ENCODE data around the gene WDR4.

The WDR4 gene

GRCh38 chr21:42873096-42873495 lies 6.2 kb downstream of the WDR4 start:
- TF ChIP-seq, protein P1, sequence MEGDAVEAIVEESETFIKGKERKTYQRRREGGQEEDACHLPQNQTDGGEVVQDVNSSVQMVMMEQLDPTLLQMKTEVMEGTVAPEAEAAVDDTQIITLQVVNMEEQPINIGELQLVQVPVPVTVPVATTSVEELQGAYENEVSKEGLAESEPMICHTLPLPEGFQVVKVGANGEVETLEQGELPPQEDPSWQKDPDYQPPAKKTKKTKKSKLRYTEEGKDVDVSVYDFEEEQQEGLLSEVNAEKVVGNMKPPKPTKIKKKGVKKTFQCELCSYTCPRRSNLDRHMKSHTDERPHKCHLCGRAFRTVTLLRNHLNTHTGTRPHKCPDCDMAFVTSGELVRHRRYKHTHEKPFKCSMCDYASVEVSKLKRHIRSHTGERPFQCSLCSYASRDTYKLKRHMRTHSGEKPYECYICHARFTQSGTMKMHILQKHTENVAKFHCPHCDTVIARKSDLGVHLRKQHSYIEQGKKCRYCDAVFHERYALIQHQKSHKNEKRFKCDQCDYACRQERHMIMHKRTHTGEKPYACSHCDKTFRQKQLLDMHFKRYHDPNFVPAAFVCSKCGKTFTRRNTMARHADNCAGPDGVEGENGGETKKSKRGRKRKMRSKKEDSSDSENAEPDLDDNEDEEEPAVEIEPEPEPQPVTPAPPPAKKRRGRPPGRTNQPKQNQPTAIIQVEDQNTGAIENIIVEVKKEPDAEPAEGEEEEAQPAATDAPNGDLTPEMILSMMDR (IDR thresholded peaks at IDR 0.05; ENCODE audit: borderline replicate concordance, insufficient read depth, low read depth, low read length), result no peak
- no peak overlapping the region for H3K4me3 ChIP-seq (ENCODE audit: low read depth, low read length)

DNA sequence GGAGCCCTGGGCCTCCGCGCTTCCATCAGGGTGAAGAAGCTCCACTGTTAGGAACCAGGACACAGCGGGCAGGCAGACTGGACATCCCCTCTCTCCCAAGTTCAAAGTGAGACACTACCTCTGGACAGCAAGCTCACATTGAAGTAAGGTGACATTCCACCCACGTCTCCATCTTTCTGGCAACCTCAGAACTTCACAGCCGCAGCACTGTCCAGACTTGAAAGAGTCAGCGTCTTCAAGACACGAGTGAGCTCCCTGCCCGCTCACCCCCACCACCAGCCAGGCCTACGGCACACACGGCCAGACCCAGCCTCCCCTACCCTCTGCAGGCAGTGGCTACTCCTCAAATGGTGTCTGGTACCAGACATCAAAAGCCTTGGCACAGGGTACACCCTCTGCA lies 11.1 kb downstream of the WDR4 start:
- TF ChIP-seq, protein P1 (IDR thresholded peaks at IDR 0.05; ENCODE audit: borderline replicate concordance, insufficient read depth, low read depth, low read length), result no peak
- no peak overlapping the region for H3K4me3 ChIP-seq (ENCODE audit: low read depth, low read length)

GRCh38 chr21:42865776-42866160 lies 13.6 kb downstream of the WDR4 start:
- no peak overlapping the region for H3K4me3 ChIP-seq (ENCODE audit: low read depth, low read length)
- TF ChIP-seq, protein P1 (IDR thresholded peaks at IDR 0.05; ENCODE audit: borderline replicate concordance, insufficient read depth, low read depth, low read length), result no peak

- TF ChIP-seq, protein P1 (IDR thresholded peaks at IDR 0.05; ENCODE audit: borderline replicate concordance, insufficient read depth, low read depth, low read length), result no peak
- no peak overlapping the region for H3K4me3 ChIP-seq (ENCODE audit: low read depth, low read length)
These were observed 14.2 kb downstream of the WDR4 start for GRCh38 chr21:42864815-42865775.

- TF ChIP-seq, protein P1 (IDR thresholded peaks at IDR 0.05; ENCODE audit: borderline replicate concordance, insufficient read depth, low read depth, low read length), result no peak
- H3K4me3 ChIP-seq (ENCODE audit: low read depth, low read length), result no peak overlapping the region
These were observed 15.1 kb downstream of the WDR4 start for GRCh38 chr21:42864286-42864685.

DNA sequence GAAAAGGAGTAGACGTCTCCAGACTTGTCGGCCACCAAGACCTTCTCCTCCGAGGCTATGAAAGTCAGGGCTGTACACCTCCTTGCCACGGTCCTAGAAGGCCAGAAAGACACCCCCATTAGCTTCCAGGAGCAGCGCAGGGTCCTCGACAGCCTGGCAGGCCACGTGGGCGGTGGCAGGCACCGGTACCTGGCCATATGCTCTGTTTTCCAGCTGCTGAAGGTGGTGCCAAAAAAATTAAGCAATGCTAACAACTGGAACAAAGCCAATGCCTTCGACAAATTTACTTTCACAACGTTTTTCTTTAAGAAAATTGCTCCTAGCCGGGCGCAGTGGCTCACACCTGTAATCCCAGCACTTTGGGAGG lies 15.9 kb downstream of the WDR4 start:
- no peak overlapping the region for H3K4me3 ChIP-seq (ENCODE audit: low read depth, low read length)
- TF ChIP-seq, protein P1 (IDR thresholded peaks at IDR 0.05; ENCODE audit: borderline replicate concordance, insufficient read depth, low read depth, low read length), result no peak

Measured in GM12875 (cell line).